NCI-H526 treated with DMSO at 0.1 percent for 48 hours (cell line): ENCODE data around the gene AHDC1.

Experiments
- DNase-seq: peaks from one replicate; lab custom pipeline; 2025; lab: John Stamatoyannopoulos, UW

The AHDC1 gene

DNA sequence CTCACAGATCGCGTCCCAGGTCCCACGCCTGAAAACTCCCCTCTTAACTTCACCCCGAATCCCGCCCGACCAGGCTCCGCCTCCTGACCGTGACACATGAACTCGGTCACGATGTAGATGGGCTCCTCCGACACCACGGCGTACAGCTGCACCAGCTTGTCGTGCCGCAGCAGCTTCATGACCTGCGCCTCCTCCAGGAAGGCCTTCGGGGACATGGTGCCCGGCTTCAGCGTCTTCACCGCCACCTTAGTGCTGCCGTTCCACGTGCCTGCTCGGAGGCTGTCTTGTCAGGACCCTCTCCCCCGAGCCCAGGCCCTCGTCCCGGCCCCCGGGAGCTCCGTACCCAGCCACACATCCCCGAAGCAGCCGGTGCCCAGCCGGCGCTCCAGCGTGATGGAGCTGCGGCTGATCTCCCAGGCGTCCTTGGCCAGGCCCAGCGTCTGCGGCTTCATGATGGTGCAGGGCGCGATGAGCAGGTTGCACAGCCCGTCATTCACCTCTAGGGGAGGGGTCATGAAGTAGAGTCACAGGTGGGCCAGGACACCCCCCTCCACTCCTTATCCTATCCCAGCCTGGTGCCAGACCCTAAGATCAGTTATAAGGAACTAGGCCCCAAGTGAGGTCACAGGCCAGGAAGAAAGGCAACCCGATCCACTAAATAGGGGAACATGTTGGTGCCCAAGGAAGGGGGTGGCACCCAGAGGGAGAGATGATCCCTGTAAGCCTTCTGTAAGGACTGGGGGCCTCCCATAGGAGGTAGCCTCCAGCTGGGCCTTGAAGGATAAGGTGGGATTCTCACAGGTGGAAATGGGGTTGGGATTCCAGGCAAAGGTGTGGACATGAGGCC is 11.6 kb upstream of the AHDC1 start:
- DNase-seq = no peak

DNA sequence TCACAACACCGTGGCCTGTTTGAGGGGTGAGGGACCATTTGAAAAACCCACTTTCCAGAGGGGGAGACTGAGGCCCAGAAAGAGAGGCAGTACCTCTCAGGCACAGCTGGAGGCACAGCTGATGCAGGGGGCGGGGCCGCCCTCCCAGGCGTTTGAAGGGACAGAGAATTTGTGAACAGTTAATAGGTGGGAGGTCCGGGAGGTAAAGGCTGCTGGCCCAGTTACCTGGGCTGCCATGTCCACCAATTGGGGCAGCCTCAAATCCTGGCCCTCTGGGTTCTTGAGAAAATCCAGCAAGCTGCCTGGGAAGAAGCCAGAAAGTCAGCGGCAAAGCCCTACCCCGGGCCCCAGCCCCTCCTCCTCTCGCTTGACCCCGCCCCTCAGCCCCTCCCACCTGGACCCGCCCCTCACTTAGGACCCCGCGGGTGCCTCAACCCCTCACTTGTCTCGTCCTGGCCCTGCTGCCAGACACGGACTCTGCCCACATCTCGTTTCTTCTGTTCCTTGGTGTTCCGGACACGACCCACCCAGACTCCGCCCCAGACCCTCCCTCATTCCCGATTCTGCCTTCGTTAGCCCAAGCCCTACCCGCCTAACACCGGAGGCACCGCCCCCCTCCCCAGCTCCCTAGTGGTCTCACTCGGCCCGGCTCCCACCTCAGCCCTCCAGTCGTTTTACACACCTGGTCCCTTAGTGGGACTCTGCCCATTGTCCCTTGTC is 10.8 kb upstream of the AHDC1 start:
- DNase-seq = no peak

DNA sequence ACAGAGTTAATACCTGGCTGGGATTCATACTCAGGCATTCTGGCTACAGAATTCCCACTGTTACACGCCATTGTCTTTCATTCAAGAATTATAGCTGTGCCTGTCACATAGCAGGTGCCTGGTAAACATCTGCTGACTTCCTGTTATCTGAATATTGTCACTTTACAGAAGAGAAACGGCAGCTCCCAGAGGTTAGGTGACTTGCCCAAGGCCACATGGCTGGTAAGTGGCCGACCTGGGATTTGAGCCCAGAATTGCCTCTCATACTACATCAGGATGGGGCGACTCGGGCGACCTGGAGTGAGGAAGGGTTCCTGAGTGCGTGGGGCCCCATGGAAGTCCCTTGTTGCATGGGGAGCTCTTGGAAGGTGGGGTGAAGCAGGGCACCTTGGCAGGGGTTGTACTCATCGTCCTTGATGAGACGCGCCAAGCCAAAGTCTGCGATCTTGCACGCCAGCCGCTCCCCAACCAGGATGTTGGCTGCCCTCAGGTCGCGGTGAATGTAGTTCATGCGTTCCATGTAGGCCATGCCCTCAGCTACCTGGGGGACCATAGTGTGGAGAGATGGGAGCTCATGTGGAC is 10.2 kb upstream of the AHDC1 start:
- DNase-seq = no peak

- no peak for DNase-seq
These were observed 8.8 kb upstream of the AHDC1 start for GRCh38 chr1:27612718-27613117.

DNA sequence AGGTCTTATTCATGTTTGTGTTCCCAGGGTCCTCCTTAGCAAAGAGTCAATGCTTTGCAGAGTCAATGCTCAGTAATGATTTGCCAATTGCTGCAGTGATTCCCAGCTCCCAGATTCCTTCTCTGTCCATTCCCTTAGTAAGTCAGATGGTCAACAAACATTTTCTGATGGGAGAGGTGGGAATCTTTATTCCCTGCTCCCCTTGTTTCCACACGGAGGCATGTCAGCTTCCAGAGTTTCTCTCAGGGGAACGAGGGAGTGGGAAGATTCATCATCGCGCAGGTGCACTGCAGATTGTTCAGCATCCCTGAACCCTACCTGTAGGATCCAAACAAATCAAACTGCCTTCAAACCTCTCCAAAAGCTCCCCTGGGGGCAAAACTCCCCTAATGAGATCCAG is 7.5 kb upstream of the AHDC1 start:
- no peak for DNase-seq

DNA sequence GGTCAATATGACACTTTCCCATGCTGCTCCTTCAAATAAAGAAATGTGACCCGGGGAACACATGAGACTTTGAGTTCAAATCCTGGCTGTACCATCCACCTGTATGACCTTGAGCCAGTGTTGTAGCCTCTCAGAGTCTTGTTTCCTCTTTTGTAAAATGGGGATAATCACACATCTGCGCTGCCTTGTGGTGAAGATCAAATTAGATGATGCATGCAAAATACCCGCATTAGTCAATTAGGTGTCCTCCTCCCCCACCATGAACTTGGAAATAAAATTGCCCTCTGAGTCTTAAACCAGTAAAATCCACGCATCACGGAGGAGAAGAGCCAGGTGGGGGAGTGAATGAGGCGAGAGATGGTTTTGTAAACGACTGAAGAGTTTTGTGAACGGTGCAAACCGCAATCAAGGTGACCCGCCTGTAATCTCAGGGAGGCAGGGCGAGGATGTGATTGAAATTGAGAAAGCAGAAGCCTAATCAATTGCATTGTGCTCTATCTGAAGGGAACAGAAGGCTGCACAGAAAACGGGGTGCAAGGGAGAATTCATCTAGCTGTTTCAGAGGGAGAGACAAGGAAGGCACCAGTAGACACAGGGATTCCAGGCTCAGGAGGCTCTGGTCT is 5.8 kb upstream of the AHDC1 start:
- DNase-seq = no peak

DNA sequence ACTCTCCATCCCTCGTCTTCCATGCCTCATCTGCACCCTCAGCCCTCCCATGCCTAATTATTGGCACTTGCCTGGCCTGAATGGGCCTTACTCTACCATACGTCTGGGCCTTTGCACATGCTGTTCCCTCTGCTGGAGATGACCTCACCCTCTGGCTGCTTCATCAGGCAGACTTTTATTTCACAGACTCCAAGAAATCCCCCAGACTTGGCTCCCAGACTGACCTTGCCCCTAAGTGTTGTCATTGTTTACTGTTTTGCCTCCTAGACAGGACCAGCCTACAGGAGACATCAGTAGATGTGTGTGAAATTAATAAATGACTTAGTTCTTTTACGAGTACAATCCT is 5.2 kb upstream of the AHDC1 start:
- DNase-seq = no peak

GRCh38 chr1:27607239-27607804 is 3.4 kb upstream of the AHDC1 start:
- no peak for DNase-seq

DNA sequence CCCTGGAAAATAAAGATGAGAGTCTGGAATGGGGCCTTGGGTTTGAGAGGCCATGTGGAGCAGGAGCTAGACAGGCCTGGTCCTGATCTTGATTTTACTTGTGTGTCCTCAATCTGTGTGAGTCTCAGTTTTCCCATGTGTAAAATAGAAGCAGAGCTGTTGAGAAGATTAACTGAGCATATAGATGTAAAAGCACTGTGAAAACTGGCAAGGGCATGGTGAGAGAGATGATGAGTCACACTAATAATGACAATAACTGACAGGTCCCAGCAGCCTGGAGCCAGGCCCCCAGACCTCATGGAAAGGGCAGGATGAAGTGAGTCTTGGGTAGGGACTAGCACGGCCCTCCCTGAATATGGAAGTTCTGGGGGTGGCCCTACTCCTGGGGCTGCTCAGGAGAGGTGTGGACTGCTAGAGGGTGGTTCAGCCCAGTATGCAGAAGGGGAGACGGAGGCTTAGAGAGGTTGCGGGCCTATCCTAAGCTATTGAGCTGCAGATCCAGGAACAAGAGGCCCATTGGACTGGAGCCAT is 2.8 kb upstream of the AHDC1 start:
- no peak for DNase-seq

GRCh38 chr1:27605796-27606707 is 2.1 kb upstream of the AHDC1 start:
- DNase-seq = peak; percentile 7

DNA sequence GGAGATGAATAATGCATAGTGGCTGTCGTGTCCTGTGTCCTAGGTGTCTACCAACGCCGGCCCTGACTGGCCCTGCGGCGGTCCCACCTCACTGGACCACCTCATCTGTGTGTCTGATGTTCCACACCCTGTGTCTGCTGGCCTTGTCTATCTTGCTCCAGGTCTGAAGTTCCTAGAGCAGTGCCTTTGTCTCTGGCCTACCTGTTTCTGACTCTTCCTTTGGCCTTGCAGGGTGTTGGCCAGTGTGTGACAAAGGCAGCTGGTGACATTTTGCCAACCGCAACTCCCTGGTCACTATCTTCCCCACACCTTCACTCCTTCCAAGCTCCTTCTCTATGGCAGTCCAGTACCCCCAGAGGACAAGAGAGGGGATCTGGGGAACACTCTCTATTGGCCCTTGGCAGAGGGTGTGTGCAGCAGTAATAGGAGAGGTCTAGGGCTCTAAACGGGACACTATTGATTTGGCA is 1.4 kb upstream of the AHDC1 start:
- DNase-seq = no peak

DNA sequence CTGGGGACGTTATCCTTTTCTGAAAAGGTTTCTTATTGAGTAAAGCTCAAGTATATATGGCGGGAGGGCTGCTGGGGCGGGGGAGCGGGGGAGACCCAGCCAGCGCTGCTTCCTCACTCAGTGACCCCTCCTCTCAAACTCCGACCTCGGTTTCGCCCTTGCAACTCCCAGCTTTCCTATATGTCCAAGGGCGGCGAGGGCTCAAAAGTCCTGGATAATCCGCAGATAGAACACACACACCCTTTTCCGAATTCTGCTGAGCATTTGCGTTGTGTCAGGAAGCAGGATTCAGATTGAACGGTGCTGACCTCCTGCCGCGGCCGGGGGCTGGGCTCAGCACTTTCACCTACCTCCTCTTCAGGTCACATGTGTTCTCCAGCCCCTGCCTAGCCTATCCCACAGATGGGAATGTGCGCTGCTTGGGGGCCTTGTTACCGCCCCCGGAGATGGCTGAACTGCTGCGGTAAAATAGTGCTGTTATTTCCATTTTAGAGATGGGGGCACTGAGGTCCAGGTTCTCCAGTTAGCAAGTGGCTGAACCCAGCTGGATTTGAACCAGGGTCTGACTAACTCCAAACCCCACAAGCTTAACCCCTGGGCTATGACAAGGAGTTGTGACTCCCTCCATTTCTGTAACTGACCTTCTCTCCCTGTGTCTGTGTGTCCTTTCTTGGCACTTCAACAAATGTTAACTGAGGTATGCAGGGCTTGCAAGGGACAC is 795 bp upstream of the AHDC1 start:
- no peak for DNase-seq

GRCh38 chr1:27603309-27603680 is 649 bp downstream of the AHDC1 start:
- DNase-seq = no peak

DNA sequence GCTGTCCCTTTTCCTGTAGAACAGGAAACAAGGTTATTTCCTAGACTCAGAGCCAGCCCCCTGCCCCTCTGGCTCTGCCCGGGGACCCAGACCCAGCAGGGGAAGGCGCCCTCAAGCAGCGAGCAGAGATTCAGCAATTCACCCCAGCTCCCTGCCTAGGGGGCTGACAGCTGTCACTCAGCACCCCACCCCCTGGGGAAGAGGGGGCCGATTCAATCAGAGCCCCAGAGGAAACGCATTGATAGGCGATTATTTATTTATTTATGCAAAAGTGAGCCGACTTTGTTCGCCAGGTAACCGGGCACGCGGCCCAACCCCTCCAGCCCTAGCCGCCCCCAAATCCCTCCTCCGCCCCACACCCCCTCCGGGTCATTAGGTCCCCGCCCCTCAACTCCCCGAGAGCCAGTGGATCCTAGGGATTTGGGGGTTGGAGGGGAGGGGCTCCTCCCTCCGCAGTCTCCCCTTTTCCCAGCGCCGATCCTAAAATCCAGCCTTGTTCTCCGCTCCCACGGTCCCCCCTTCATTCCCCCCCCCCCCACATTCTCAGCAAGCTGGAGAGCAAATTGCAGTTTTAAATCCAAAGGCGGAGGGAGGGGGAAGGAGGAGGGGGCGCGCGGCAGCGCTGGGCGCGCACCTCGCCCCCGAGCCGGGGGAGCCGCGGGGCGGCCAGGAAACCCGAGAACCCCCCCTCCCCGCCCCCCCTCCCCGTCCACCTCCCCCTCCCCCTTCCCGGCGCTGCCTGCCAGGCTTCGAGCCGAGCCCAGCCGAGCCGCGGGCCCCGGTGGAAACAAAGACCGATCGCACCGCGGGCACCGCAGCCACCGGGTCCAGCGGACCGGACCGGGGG is 1.3 kb downstream of the AHDC1 start:
- DNase-seq = no peak

DNA sequence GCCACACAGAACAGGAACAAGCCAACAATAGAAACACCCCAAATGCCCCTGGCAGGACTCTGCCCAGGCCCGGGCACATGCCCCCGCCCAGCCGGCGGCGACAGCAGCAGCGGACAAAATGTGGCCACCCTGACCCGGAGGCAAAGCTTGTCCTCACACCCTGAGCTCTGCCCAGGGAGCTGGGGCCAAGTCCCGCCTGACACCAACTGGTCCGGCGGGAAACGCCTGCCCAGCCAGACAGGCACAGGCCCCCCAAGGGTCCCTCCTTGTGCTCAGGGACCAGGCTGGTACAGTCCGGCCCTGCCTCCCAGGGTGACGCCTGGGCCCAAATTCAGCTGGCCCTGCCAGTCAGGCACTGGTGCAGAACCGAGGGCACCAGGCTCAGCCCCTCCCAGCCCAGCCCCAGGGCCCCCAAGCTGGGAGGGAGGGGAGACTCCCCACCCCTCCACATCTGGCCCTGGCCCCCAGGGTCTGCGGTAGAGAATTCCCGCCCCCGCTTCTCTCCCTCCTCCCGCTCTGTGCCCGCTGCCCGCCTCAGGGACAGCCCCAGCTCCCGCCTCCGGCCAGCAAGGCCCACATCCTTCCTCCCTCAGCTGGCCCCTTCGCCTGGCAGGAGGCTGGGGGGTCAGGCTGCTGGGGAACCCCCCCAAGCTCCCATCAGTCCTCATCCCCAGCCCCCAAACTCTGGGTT is 2.0 kb downstream of the AHDC1 start:
- DNase-seq = no peak

GRCh38 chr1:27601321-27601770 is 2.6 kb downstream of the AHDC1 start:
- no peak for DNase-seq

- peak; percentile 21 for DNase-seq
These were observed 3.3 kb downstream of the AHDC1 start for GRCh38 chr1:27600498-27601175.
